NCI-H510A (cell line): Measurements from ENCODE around the gene FXYD6.

ENCODE experiments used
- DNase-seq: peaks from one replicate; lab custom pipeline; 2025; lab: John Stamatoyannopoulos, UW

FXYD6 gene

GRCh38 chr11:117792241-117792640, 84.2 kb downstream of the FXYD6 start:
- peak; percentile 85 for DNase-seq

- no peak for DNase-seq
These were observed 86.2 kb downstream of the FXYD6 start for GRCh38 chr11:117790279-117790678.

GRCh38 chr11:117789241-117789640, 87.2 kb downstream of the FXYD6 start:
- DNase-seq, result no peak
